ENCODE measurements around the gene GPHN. TPM values are rescaled to one million over a fixed set of nuclear protein-coding genes. Genes with fewer than 3 reads are reported as not detected.

GPHN gene
- total and polyA plus RNA-seq, 2 of the 4 experiments (the other 2 are of a cell fraction), result 8.0 to 8.1 TPM

DNA sequence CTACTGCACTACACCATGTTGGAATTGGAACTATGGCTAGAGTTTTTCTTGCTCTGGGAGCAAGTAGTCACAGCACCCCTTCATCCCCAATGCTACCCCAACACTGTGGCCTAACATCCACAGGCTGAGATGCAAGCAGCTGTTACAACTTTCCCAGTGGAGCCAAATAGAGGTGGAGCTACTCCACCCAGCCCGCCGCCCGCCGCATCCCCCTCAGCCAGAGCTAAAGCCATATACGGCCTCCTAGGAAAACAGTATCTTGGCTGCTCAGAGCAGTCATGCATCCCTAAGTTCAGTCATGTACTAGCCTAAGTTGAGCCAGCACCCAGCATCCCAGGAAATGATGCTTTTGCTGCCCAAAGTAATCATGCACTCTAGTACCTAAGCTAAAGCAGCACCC lies 664.1 kb downstream of the GPHN start:
- Histone ChIP-seq H3K9me3 (ENCODE audit: control insufficient read depth, insufficient read depth, low read length) (no peaks in the 10 kb centered on the region), H4K91ac (ENCODE audit: insufficient read depth, low read depth, low read length) (no peak overlapping the region), H3K27ac (ENCODE audit: insufficient read depth, low read length) (no peak overlapping the region), H3K4me1 (ENCODE audit: control insufficient read depth, insufficient read depth, low read length) (peaks cover 4% of the 10 kb centered on the region), H3K23ac (ENCODE audit: low read depth, low read length) (no peak overlapping the region), H3K9me1 (ENCODE audit: insufficient read depth, low read length) (0 out of 2 replicates have a peak, but pooled peaks cover 2% of the 10 kb centered on the region), H3K4me3 (ENCODE audit: insufficient read depth, low read depth, low read length) (no peak overlapping the region), H3K79me1 (ENCODE audit: low read depth in 1 of 2, low read length in 2 of 2) (no peaks in the 10 kb centered on the region), H2BK120ac (ENCODE audit: low read depth, low read length) (no peak overlapping the region), H2AK9ac (replicated peaks; ENCODE audit: low read depth, low read length, poor library complexity) (no peak overlapping the region), H3K27me3 (ENCODE audit: control insufficient read depth, insufficient read depth, low read length) (no peaks in the 10 kb centered on the region), H3K9ac (ENCODE audit: low read depth, low read length) (no peak overlapping the region), H3K4ac (ENCODE audit: low read depth, low read length) (no peak overlapping the region), H3K56ac (ENCODE audit: extremely low read depth, insufficient read depth, low read length) (no peak overlapping the region), H4K5ac (ENCODE audit: low read depth, low read length) (no peak overlapping the region), H2BK5ac (ENCODE audit: low read depth, low read length, poor library complexity, severe bottlenecking) (no peak overlapping the region), H3K36me3 (ENCODE audit: control insufficient read depth, insufficient read depth, low read length) (no peaks in the 10 kb centered on the region), H3K14ac (replicated peaks; ENCODE audit: low read depth, low read length) (no peak overlapping the region), H3K18ac (ENCODE audit: low read depth, low read length) (no peak overlapping the region), H2BK20ac (ENCODE audit: low read depth, low read length) (no peak overlapping the region), H3K4me2 (ENCODE audit: low read depth, low read length) (no peak overlapping the region), H2BK15ac (ENCODE audit: low read depth, low read length) (no peak overlapping the region), H2AK5ac (ENCODE audit: low read depth, low read length) (no peak overlapping the region), H4K20me1 (ENCODE audit: insufficient read depth, low read length) (no peaks in the 10 kb centered on the region), H2AFZ (replicated peaks; ENCODE audit: low read length, poor library complexity) (no peak overlapping the region), H4K8ac (ENCODE audit: low read depth in 2 of 2, low read length in 2 of 2) (no peak overlapping the region)
- intact Hi-C loops (cut with micrococcal nuclease), result no loop called here
- TF ChIP-seq RCOR1 (IDR thresholded peaks at IDR 0.05; ENCODE audit: insufficient replicate concordance, low read length) (no peak), NFE2L2 (IDR thresholded peaks at IDR 0.05; ENCODE audit: low read depth, low read length) (no peak), RFX5 (IDR thresholded peaks at IDR 0.05; ENCODE audit: low read depth, low read length) (no peak), CHD1 (IDR thresholded peaks at IDR 0.05; ENCODE audit: low read depth, low read length) (no peak), BHLHE40 (IDR thresholded peaks at IDR 0.05; ENCODE audit: low read depth, low read length) (no peak), RAD21 (IDR thresholded peaks at IDR 0.05; ENCODE audit: low read length) (no peak), FOS (IDR thresholded peaks at IDR 0.05; ENCODE audit: low read depth, low read length) (no peak), MAFK (IDR thresholded peaks at IDR 0.05; ENCODE audit: low read depth, low read length) (no peak), POLR2A (IDR thresholded peaks at IDR 0.05; ENCODE audit: low read depth, low read length) (no peak), MXI1 (IDR thresholded peaks at IDR 0.05; ENCODE audit: borderline replicate concordance, low read depth, low read length) (no peak), CEBPB (IDR thresholded peaks at IDR 0.05; ENCODE audit: low read depth, low read length) (no peak), SMC3 (IDR thresholded peaks at IDR 0.05; ENCODE audit: low read depth, low read length) (no peak), MAZ (IDR thresholded peaks at IDR 0.05; ENCODE audit: borderline replicate concordance, low read depth, low read length) (no peak)
- TF ChIP-seq, protein P1, sequence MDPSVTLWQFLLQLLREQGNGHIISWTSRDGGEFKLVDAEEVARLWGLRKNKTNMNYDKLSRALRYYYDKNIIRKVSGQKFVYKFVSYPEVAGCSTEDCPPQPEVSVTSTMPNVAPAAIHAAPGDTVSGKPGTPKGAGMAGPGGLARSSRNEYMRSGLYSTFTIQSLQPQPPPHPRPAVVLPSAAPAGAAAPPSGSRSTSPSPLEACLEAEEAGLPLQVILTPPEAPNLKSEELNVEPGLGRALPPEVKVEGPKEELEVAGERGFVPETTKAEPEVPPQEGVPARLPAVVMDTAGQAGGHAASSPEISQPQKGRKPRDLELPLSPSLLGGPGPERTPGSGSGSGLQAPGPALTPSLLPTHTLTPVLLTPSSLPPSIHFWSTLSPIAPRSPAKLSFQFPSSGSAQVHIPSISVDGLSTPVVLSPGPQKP (IDR thresholded peaks at IDR 0.05; ENCODE audit: borderline replicate concordance, low read depth, low read length), result no peak
- TF ChIP-seq, protein P2, sequence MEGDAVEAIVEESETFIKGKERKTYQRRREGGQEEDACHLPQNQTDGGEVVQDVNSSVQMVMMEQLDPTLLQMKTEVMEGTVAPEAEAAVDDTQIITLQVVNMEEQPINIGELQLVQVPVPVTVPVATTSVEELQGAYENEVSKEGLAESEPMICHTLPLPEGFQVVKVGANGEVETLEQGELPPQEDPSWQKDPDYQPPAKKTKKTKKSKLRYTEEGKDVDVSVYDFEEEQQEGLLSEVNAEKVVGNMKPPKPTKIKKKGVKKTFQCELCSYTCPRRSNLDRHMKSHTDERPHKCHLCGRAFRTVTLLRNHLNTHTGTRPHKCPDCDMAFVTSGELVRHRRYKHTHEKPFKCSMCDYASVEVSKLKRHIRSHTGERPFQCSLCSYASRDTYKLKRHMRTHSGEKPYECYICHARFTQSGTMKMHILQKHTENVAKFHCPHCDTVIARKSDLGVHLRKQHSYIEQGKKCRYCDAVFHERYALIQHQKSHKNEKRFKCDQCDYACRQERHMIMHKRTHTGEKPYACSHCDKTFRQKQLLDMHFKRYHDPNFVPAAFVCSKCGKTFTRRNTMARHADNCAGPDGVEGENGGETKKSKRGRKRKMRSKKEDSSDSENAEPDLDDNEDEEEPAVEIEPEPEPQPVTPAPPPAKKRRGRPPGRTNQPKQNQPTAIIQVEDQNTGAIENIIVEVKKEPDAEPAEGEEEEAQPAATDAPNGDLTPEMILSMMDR (conservative IDR thresholded peaks at IDR 0.05; ENCODE audit: low read depth, low read length), result no peak
- TF ChIP-seq, protein P3, sequence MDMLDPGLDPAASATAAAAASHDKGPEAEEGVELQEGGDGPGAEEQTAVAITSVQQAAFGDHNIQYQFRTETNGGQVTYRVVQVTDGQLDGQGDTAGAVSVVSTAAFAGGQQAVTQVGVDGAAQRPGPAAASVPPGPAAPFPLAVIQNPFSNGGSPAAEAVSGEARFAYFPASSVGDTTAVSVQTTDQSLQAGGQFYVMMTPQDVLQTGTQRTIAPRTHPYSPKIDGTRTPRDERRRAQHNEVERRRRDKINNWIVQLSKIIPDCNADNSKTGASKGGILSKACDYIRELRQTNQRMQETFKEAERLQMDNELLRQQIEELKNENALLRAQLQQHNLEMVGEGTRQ (IDR thresholded peaks at IDR 0.05; ENCODE audit: low read depth, low read length), result no peak
- no peak for DNase-seq
- in situ Hi-C loops (cut with MboI; ENCODE audit: low sequenced_read_pairs), result no loop called here
- ChIA-PET POLR2A (ENCODE audit: unreplicated experiment) (no interaction called here), CTCF (no interaction called here)
- WGBS, 2 experiments (ENCODE audit: extremely low coverage in 2 of 2, insufficient read length in 1 of 2), result no CpG with 5 or more reads among the region's 5 CpGs
- no peak for ATAC-seq (ENCODE audit: low read depth)
- BruUV-seq (replicated peaks), result no TSS peak
- dilution Hi-C loops (cut with HindIII; ENCODE audit: low sequenced_read_pairs, unreplicated experiment), result no loop called here
